Measurements from ENCODE around the gene KBTBD8. TPM values are rescaled to one million over a fixed set of nuclear protein-coding genes. Genes with fewer than 3 reads are reported as not detected.

Gene KBTBD8
- total and polyA plus RNA-seq, 4 donors = 0.08 to 14.2 (median 1.3) TPM

- 87% methylated on average over 2 of the region's 2 CpGs for WGBS
- no peak overlapping the region for H3K27ac ChIP-seq (ENCODE audit: low read depth in 1 of 2, low read length in 2 of 2)
- no peak overlapping the region for H3K4me3 ChIP-seq (ENCODE audit: low read depth in 1 of 3, low read length in 3 of 3)
- H3K9ac ChIP-seq (ENCODE audit: low read depth in 1 of 2, low read length in 2 of 2) = no peak overlapping the region
- peaks cover 0 to 5% (median 1%) of the 10 kb centered on the region in 4 donors for H3K9me3 ChIP-seq (ENCODE audit: control insufficient read depth in 4 of 4, low read length in 3 of 4)
- H3K27me3 ChIP-seq (ENCODE audit: control insufficient read depth in 4 of 4, insufficient read depth in 4 of 4, low read length in 3 of 4) = peaks cover 0 to 3% (median 0%) of the 10 kb centered on the region in 4 donors
- H3K36me3 ChIP-seq (ENCODE audit: control insufficient read depth in 4 of 4, insufficient read depth in 3 of 4, low read depth in 1 of 4, low read length in 3 of 4) = no peaks in the 10 kb centered on the region
- no peaks in the 10 kb centered on the region for H3K4me1 ChIP-seq (ENCODE audit: control insufficient read depth in 4 of 4, insufficient read depth in 4 of 4, low read length in 3 of 4)
- no peak for DNase-seq (ENCODE audit: low spot score)
- TF ChIP-seq, protein P1, sequence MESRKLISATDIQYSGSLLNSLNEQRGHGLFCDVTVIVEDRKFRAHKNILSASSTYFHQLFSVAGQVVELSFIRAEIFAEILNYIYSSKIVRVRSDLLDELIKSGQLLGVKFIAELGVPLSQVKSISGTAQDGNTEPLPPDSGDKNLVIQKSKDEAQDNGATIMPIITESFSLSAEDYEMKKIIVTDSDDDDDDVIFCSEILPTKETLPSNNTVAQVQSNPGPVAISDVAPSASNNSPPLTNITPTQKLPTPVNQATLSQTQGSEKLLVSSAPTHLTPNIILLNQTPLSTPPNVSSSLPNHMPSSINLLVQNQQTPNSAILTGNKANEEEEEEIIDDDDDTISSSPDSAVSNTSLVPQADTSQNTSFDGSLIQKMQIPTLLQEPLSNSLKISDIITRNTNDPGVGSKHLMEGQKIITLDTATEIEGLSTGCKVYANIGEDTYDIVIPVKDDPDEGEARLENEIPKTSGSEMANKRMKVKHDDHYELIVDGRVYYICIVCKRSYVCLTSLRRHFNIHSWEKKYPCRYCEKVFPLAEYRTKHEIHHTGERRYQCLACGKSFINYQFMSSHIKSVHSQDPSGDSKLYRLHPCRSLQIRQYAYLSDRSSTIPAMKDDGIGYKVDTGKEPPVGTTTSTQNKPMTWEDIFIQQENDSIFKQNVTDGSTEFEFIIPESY (IDR thresholded peaks at IDR 0.05) = no peak
- TF ChIP-seq FOXA2 (IDR thresholded peaks at IDR 0.05) = no peak
- TF ChIP-seq SP1 (IDR thresholded peaks at IDR 0.05) = no peak
- no peak for TF ChIP-seq RXRA (IDR thresholded peaks at IDR 0.05)
- TF ChIP-seq NR2F2 (IDR thresholded peaks at IDR 0.05) = no peak
- TF ChIP-seq FOXA1 (IDR thresholded peaks at IDR 0.05) = no peak
- TF ChIP-seq RAD21 (IDR thresholded peaks at IDR 0.05) = no peak
- no peak for TF ChIP-seq REST (IDR thresholded peaks at IDR 0.05)
- no peak for TF ChIP-seq JUND (IDR thresholded peaks at IDR 0.05)
- TF ChIP-seq EGR1 (IDR thresholded peaks at IDR 0.05; ENCODE audit: low read depth in 2 of 2) = no peak
- TF ChIP-seq HNF4G (IDR thresholded peaks at IDR 0.05) = no peak
- no peak for TF ChIP-seq TAF1 (conservative IDR thresholded peaks at IDR 0.05)
- TF ChIP-seq CTCF (IDR thresholded peaks at IDR 0.05; ENCODE audit: low read depth, low read length, missing input control) = no peak
These were observed 61.3 kb downstream of the KBTBD8 start for GRCh38 chr3:67059443-67059842.
